Activated CD8-positive, alpha-beta memory T cell treated with anti-CD3 and anti-CD28 coated beads, Interleukin-2, amount 50 U/mL, for 24 hours (primary cell): ENCODE measurements around the gene RBBP8.

ENCODE experiments used
- DNase-seq: peaks from one replicate; pipeline ENCODE4 v3.0.0-alpha.2; 2020; ENCODE audit errors: extremely low read depth

Gene RBBP8

GRCh38 chr18:22998344-22998743 is 65.2 kb downstream of the RBBP8 start:
- DNase-seq, result no peak

- DNase-seq, result no peak
Observed at GRCh38 chr18:22999212-22999611, 66.1 kb downstream of the RBBP8 start.

GRCh38 chr18:22999647-23000046 is 66.5 kb downstream of the RBBP8 start:
- DNase-seq, result no peak

DNA sequence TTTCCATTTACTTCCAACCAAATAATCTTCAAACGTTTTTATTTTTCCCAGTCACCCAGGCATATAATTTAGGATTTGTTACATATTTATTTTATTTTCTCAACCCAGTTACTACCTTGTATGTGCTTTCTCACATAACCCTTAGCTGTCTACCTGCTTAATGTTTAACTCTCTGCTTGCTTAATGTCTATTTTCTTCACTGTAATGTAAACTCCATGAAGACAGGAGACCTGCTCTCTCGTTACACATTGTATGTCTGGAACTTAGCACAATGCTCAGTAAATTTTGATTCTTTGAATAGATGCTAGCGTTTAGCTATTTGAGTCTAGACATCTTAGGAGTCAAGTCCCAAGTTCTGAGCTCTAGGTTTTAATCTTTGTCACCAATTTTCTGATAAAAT is 70.2 kb downstream of the RBBP8 start:
- no peak for DNase-seq

DNA sequence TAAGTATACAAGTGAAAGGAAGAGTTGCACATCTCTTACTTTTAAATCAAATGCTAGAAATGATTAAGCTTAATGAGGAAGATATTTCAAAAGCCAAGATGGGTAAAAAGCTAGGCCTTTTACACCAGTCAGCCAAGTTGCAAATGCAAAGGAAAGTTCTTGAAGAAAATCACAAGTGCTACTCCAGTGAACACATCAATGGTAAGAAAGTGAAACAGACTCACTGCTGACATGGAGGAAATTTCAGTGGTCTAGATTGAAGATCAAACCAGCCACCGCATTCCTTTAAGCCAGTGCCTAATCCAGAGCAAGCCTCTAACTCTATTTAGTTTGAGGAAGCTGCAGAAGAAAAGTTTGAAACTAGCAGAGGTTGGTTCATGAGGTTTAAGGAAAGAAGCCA is 79.1 kb downstream of the RBBP8 start:
- DNase-seq, result no peak

DNA sequence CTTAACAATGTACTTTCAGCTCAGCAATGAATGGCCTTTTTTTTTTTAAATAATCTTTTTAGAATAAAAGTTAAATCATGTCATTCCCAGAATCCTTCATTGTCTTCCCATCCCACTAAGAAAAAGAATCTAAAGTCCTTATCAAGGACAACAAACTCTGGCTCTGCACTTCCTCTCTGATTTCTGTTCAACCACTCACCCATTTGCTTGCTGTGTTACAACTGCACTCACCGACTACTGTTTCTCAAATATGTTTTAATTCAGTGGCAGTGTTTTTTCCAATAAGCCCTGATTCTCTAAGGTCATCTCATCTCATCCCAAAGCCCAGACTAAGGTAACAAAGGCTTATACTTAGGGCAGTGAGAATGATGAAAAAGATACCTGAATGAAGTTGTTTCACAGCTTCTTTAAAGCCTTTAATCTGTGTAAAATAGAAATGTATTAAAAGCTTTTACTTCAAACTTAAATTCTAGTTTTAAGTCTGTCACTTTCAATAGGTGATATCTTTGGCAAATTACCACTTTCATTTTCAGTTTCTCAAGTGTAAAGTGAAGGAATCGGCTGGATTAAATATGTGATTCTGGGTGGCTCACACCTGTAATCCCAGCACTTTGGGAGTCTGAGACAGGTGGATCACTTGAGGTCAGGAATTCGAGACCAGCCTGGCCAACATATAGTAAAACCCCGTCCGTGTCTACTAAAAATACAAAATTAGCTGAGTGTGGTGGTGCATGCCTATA is 87.6 kb downstream of the RBBP8 start:
- DNase-seq, result no peak

- DNase-seq, result no peak
Observed at GRCh38 chr18:23021623-23022022, 88.5 kb downstream of the RBBP8 start.

DNA sequence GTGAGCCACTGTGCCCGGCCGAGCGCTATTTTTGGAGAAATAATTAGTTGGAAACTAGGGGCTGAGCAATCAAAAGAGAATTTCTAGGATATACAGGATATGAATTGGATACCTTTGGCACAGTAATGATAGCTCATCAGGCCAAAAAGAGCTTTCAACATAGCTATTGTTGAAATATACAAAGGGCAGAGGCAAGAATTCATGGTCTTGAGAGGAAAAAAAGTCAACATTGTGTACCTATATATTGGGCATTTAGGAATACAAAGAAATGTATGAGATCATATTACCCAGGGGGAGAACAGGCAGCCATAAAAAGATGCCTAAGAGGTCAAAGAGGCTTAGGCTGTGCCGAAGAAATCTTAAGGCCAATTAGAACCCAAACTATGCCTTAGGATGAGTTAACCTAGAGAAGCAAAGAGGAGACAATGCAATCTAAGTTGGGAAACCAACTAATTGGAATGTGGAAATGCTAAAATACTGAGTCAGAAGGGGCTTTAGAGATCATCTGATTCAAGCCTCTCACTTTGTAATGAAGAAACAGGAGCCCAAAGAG is 99.0 kb downstream of the RBBP8 start:
- no peak for DNase-seq

GRCh38 chr18:23033056-23033455 is 99.9 kb downstream of the RBBP8 start:
- no peak for DNase-seq

DNA sequence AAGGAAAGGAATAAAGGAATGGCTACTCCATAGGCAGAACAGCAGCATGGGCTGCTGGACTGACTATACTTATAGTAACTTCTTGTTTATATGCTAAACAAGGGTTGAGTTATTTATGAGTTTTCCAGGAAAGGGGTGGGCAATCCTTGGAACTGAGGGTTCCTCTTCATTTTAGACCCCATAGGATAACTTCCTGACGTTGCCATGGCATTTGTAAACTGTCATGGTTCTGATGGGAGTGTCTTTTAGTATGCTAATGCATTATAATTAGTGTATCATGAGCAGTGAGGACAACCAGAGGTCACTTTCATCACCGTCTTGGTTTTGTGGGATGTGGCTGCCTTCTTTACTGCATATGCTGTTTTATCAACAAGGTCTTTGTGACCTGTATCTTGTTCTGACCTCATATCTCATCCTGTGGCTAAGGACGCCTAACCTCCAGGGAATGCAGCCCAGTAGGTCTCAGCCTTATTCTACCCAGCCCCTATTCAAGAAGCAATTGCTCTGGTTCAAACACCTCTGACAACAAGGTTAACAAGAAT is 103.6 kb downstream of the RBBP8 start:
- no peak for DNase-seq

GRCh38 chr18:23037646-23038045 is 104.5 kb downstream of the RBBP8 start:
- DNase-seq, result no peak

GRCh38 chr18:23038712-23039111 is 105.6 kb downstream of the RBBP8 start:
- DNase-seq, result no peak

DNA sequence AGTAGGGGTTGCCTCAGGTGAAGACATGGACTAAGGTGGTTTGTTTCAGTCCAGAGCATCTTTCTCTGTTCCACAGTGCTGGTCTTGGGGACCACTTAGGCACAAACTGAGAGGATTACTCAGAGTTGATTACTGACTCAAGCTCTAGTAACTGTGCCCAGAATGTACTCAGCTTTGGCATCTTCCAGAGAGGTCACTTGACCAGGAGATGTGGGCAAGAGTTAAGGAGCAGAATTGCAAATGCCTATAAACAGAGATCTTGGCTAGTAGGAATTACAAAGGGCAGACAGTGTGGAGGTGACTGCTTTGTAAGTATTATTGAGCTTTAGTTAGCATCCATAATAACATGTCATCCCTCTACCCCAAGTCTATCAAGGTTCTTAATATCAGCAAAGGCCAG is 109.0 kb downstream of the RBBP8 start:
- no peak for DNase-seq

GRCh38 chr18:23043803-23044376 is 110.8 kb downstream of the RBBP8 start:
- DNase-seq, result no peak

GRCh38 chr18:23049698-23050373 is 116.7 kb downstream of the RBBP8 start:
- DNase-seq, result no peak

GRCh38 chr18:23053776-23054457 is 120.8 kb downstream of the RBBP8 start:
- DNase-seq, result no peak

DNA sequence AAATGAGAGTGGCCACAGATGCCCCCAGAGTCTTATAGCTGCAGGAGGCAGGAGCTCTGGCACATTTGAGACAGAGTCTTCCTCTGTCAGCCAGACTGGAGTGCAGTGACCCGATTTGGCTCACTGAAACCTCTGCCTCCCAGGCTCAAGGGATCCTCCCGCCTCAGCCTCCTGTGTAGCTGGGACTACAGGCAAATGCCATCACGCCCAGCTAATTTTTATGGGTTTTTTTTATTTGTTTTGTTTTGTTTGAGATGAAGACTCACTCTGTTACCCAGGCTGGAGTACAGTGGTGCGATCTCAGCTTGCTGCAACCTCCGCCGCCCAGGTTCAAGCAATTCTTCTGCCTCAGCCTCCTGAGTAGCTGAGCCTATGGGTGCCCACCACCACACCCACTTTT is 121.4 kb downstream of the RBBP8 start:
- DNase-seq, result no peak

GRCh38 chr18:23056315-23056714 is 123.2 kb downstream of the RBBP8 start:
- DNase-seq, result no peak

GRCh38 chr18:23057096-23057495 is 124.0 kb downstream of the RBBP8 start:
- no peak for DNase-seq

DNA sequence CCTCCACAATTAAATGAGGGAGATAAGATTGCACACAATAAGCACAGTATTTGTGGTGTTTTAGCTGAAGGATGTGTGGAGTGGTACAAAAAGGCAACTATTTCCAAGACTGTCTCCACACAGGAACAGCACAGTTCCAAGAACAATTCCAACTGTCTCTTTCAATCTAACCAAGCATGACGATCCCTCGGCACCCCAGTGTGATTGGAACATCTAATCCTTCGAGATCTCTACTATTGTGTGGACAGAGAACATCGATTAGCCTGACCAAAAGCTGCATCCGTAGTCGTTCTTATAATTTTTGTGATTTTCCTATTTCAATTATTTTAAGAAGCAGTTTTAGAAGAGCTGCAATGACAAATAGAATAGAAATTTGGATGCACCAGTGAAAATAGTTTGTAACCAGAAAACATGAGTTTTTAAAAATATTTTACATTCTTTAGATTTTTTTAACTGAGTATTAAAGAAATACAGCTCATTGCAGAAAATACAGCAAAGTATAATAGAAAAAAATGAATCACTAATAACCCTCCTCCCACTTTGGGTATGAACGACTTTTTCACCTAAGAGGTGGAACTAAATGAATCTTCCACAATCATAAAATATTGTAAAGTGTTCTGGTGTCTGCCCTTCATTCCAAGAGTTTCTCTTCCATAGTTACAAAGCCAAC is 125.8 kb downstream of the RBBP8 start:
- no peak for DNase-seq
